ENCODE results near the gene NUDT22.

Gene NUDT22

DNA sequence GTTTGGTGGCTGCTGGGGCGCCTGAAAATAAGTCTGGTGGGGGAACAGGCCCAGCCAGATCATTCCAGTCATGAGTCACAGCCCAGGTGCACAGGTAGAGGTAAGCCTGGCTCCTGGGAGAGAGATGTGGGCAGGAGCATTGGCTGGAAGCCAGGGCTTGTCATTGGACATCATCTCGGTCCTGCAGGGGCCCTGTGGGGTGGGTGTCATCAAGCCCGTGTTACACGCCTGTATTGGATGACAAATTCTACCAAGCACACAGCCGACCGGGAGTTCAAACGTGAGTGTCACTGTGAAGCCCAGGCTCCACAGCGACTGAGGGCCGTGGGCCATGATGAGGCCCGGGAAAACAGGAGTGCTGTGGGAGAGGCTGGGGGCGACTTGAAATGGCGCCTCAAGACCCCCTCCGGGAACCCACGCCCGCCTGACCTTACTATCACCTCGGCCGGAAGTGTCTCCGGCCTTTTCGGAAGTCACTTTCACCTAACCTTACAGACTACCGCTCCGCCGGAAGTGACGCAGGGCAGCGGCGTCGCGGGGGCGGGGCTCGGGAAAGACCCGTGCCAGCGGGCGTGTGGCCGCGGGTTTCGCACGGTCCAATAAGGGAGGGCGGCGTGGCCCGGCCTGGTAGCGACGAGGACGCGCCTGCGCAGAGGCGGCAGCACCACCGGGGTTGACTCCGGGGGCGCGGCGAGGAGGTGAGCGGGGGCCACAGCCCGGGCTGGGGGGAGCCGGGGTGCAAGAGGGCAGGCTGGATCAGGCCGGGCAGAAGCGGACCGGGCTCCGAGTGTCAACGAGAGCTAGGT, 14.6 kb downstream of the NUDT22 start, which contains the start of gene FKBP2:
FKBP2 (plus strand) TSS at position 661 of the 806 bp plus-strand sequence. CDS start 1,293 bp downstream, outside the sequence.
- Histone ChIP-seq H3F3A (ENCODE audit: control insufficient read depth, insufficient read depth) (peaks cover 44% of the 10 kb centered on the region), H3K79me2 (ENCODE audit: control insufficient read depth, low read length) (peaks cover 46% of the 10 kb centered on the region)

GRCh38 chr11:64241241-64241490, 15.1 kb downstream of the NUDT22 start:
- Histone ChIP-seq H3F3A (ENCODE audit: control insufficient read depth, insufficient read depth) (peaks cover 44% of the 10 kb centered on the region), H3K27ac (ENCODE audit: low read depth, low read length) (peak overlapping the region; percentile 97), H3K4me1 (ENCODE audit: control insufficient read depth, low read length) (peaks cover 72% of the 10 kb centered on the region), H3K27me3 (ENCODE audit: control insufficient read depth, low read length) (no peaks in the 10 kb centered on the region), H3K9me3 (ENCODE audit: control insufficient read depth, insufficient read depth, low read length) (no peaks in the 10 kb centered on the region), H3K4me2 (ENCODE audit: low read length) (peak overlapping the region; percentile 92), H3K9me2 (replicated peaks; ENCODE audit: control insufficient read depth, low read length) (no peaks in the 10 kb centered on the region), H3K79me2 (ENCODE audit: control insufficient read depth, low read length) (peaks cover 46% of the 10 kb centered on the region), H4K20me1 (ENCODE audit: control insufficient read depth, insufficient read depth, low read depth, low read length) (no peaks in the 10 kb centered on the region), H3K4me3 (ENCODE audit: low read length) (peak overlapping the region; percentile 99), H3K36me3 (ENCODE audit: control insufficient read depth, low read length) (peaks cover 74% of the 10 kb centered on the region)
- TF ChIP-seq CTCF (IDR thresholded peaks at IDR 0.05; ENCODE audit: low read depth, low read length, poor library complexity, severe bottlenecking) (no peak), EZH2phosphoT487 (IDR thresholded peaks at IDR 0.05; ENCODE audit: borderline replicate concordance, low read length) (no peak)

More for the DNA sequence above, 14.6 kb downstream of the NUDT22 start, which contains the start of gene FKBP2:
- peaks cover 76% of the 10 kb centered on the region for H3K4me1 ChIP-seq (ENCODE audit: control insufficient read depth, low read length)
- no peaks in the 10 kb centered on the region for H3K27me3 ChIP-seq (ENCODE audit: control insufficient read depth, low read length)
- no peaks in the 10 kb centered on the region for H3K9me3 ChIP-seq (ENCODE audit: control insufficient read depth, insufficient read depth, low read length)
- H3K4me2 ChIP-seq (ENCODE audit: low read length), result peak within 1 kb of the TSS; percentile 92
- no peaks in the 10 kb centered on the region; the same call in 1 of the 2 replicates for H4K20me1 ChIP-seq (ENCODE audit: control insufficient read depth, insufficient read depth, low read depth, low read length)
- H3K9me2 ChIP-seq (replicated peaks; ENCODE audit: control insufficient read depth, low read length), result no peaks in the 10 kb centered on the region
- no peak for TF ChIP-seq EZH2phosphoT487 (IDR thresholded peaks at IDR 0.05; ENCODE audit: borderline replicate concordance, low read length)
- TF ChIP-seq CTCF (IDR thresholded peaks at IDR 0.05; ENCODE audit: low read depth, low read length, poor library complexity, severe bottlenecking), result no peak
- peaks cover 74% of the 10 kb centered on the region for H3K36me3 ChIP-seq (ENCODE audit: control insufficient read depth, low read length)
- H3K4me3 ChIP-seq (ENCODE audit: low read length), result peak within 1 kb of the TSS; percentile 99
- peak within 1 kb of the TSS; percentile 97 for H3K27ac ChIP-seq (ENCODE audit: low read depth, low read length)

DNA sequence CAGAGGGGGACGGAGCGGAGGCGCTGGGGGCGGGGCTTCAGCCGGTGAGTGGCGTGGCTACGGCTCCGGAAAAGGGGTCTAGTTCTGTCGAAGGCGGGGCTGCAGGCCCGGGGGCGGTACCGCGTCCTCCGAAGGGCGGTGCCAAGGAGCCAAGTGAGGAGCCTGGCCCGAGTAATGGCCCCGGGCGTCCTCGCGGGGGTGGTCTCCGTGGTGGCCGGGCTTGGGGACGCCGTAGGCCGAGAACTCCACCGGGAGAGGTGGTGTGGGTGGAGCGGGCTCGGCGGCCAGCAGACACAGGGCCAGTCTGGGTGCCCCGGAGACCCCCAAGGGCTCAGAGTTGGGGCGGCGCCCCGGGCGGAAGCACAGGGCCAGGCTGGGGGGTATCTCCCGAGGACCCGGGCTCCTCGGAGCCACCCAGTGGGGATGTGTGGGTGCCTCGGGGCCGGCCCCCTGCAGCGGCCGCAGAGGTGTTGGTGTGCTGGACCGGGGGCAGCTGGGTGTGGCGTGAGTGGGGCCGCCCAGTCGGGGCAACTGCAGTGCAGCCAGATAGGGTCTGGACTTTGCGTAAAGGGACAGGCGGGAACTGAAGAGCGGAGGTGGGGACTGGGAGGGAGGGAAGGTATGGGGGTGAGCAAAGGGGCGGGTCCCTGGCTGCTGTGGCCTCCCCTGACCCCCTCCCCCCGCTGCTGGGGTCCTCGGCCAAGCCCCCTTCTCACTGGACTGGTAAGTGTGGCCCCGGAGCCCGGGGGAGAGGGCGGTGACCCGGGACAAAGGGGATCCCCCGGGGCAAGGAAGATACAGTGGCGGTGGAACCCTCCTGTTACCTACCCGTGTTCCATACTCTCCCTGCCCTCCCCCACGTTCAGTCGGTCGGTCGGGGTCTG, 15.7 kb downstream of the NUDT22 start:
- no peaks in the 10 kb centered on the region for H3K9me2 ChIP-seq (replicated peaks; ENCODE audit: control insufficient read depth, low read length)
- H3K4me1 ChIP-seq (ENCODE audit: control insufficient read depth, low read length), result peaks cover 69% of the 10 kb centered on the region
- no peaks in the 10 kb centered on the region for H4K20me1 ChIP-seq (ENCODE audit: control insufficient read depth, insufficient read depth, low read depth, low read length)
- H3K36me3 ChIP-seq (ENCODE audit: control insufficient read depth, low read length), result peaks cover 74% of the 10 kb centered on the region
- peak overlapping the region; percentile 63 for H3K27ac ChIP-seq (ENCODE audit: low read depth, low read length)
- H3K9me3 ChIP-seq (ENCODE audit: control insufficient read depth, insufficient read depth, low read length), result no peaks in the 10 kb centered on the region
- peak overlapping the region; percentile 77 for H3K4me2 ChIP-seq (ENCODE audit: low read length)
- peak overlapping the region; percentile 99 for H3K4me3 ChIP-seq (ENCODE audit: low read length)
- peaks cover 44% of the 10 kb centered on the region for H3F3A ChIP-seq (ENCODE audit: control insufficient read depth, insufficient read depth)
- no peaks in the 10 kb centered on the region for H3K27me3 ChIP-seq (ENCODE audit: control insufficient read depth, low read length)
- TF ChIP-seq CTCF (IDR thresholded peaks at IDR 0.05; ENCODE audit: low read depth, low read length, poor library complexity, severe bottlenecking) (peak; percentile 14), EZH2phosphoT487 (IDR thresholded peaks at IDR 0.05; ENCODE audit: borderline replicate concordance, low read length) (no peak)
- H3K79me2 ChIP-seq (ENCODE audit: control insufficient read depth, low read length), result peaks cover 48% of the 10 kb centered on the region

All from DOHH2 (cell line).